Neural cell (in vitro differentiated cells): ENCODE results near the gene ISYNA1. TPM values are rescaled to one million over a fixed set of nuclear protein-coding genes. Genes with fewer than 3 reads are reported as not detected.

ENCODE experiments used
- H2AFZ ChIP-seq: fragments of 200-600, 300-800 bp; sonication (generic), shearing (Covaris generic); 2 replicates; pipeline ENCODE4 v1.6.0; 2014; ENCODE audit warnings: low read depth, mild to moderate bottlenecking, antibody characterized with exemption, low read length, moderate library complexity
- H3F3A ChIP-seq: fragments of 200-600 bp; shearing (Covaris generic); 2 replicates; pipeline ENCODE4 v1.6.1; 2016; ENCODE audit warnings: mild to moderate bottlenecking, moderate library complexity, mixed read lengths, antibody characterized with exemption, low read length; ENCODE audit not compliant: insufficient read depth, poor library complexity, severe bottlenecking
- H3K27ac ChIP-seq: fragments of 200-600, 300-800 bp; sonication (generic), shearing (Covaris generic); 2 replicates; pipeline ENCODE4 v1.5.1; 2014; ENCODE audit warnings: mild to moderate bottlenecking, low read length, moderate library complexity
- H3K27me3 ChIP-seq: fragments of 300-800, 200-600 bp; sonication (generic), shearing (Covaris generic); 2 replicates; pipeline ENCODE4 v1.6.0; 2014; ENCODE audit warnings: mild to moderate bottlenecking, low read depth, low read length, moderate library complexity; ENCODE audit not compliant: insufficient read depth
- H3K36me3 ChIP-seq: fragments of 300-800, 200-600 bp; sonication (generic), shearing (Covaris generic); 2 replicates; pipeline ENCODE4 v1.5.1; 2014; ENCODE audit warnings: mild to moderate bottlenecking, antibody characterized with exemption, low read length, moderate library complexity; ENCODE audit not compliant: insufficient read depth
- H3K4me2 ChIP-seq: fragments of 300-800, 200-600 bp; sonication (generic), shearing (Covaris generic); 2 replicates; pipeline ENCODE4 v1.6.0; 2014; ENCODE audit warnings: mild to moderate bottlenecking, low read length
- H3K4me3 ChIP-seq: fragments of 300-800, 200-600 bp; sonication (generic), shearing (Covaris generic); 2 replicates; pipeline ENCODE4 v1.5.1; 2014; ENCODE audit warnings: mild to moderate bottlenecking, low read length, moderate library complexity
- H3K79me2 ChIP-seq: fragments of 200-600 bp; shearing (Covaris generic); replicated peaks from 2 replicates; pipeline ENCODE4 v1.6.0; 2014; ENCODE audit warnings: mild to moderate bottlenecking, low read length, moderate library complexity; ENCODE audit not compliant: insufficient read depth
- H3K9ac ChIP-seq: fragments of 300-800, 200-600 bp; sonication (generic), shearing (Covaris generic); 2 replicates; pipeline ENCODE4 v1.6.1; 2016; ENCODE audit warnings: mild to moderate bottlenecking, low read length, mixed read lengths
- H3K9me2 ChIP-seq: fragments of 200-600 bp; shearing (Covaris generic); 2 replicates; pipeline ENCODE4 v1.6.1; 2016; ENCODE audit warnings: mild to moderate bottlenecking, low read length, mixed read lengths; ENCODE audit not compliant: insufficient read depth
- H3K9me3 ChIP-seq: fragments of 200-600, 300-800 bp; sonication (generic), shearing (Covaris generic); 2 replicates; pipeline ENCODE4 v1.6.1; 2016; ENCODE audit warnings: mild to moderate bottlenecking, mixed run types, low read length, moderate library complexity, mixed read lengths
- H4K20me1 ChIP-seq: fragments of 200-600 bp; shearing (Covaris generic); 2 replicates; pipeline ENCODE4 v1.6.1; 2016; ENCODE audit warnings: mild to moderate bottlenecking, mixed run types; ENCODE audit not compliant: insufficient read depth
- CTCF ChIP-seq: fragments of 450-650 bp; IDR thresholded peaks from 2 replicates; pipeline ENCODE4 v1.5.1; 2014; ENCODE audit warnings: antibody characterized with exemption, mild to moderate bottlenecking, moderate library complexity; ENCODE audit not compliant: poor library complexity, severe bottlenecking
- EP300 ChIP-seq: fragments of 450-650 bp; conservative IDR thresholded peaks from 2 replicates; pipeline ENCODE4 v1.6.1; 2014; ENCODE audit warnings: antibody characterized with exemption, mild to moderate bottlenecking, moderate library complexity; ENCODE audit not compliant: poor library complexity, severe bottlenecking
- EZH2 ChIP-seq: fragments of 200-600, 300-800 bp; shearing (Covaris generic), sonication (generic); IDR thresholded peaks from 2 replicates; pipeline ENCODE4 v1.6.1; 2014; ENCODE audit warnings: antibody characterized with exemption, low read length, borderline replicate concordance, mild to moderate bottlenecking; ENCODE audit not compliant: insufficient read depth, poor library complexity, severe bottlenecking
- MXI1 ChIP-seq: fragments of 450-650 bp; conservative IDR thresholded peaks from 2 replicates; pipeline ENCODE4 v1.6.1; 2014; ENCODE audit warnings: antibody characterized with exemption, mild to moderate bottlenecking; ENCODE audit not compliant: poor library complexity, severe bottlenecking
- POLR2AphosphoS5 ChIP-seq: IDR thresholded peaks from 2 replicates; pipeline ENCODE4 v1.6.1; 2012
- RAD21 ChIP-seq: fragments of 450-650 bp; conservative IDR thresholded peaks from 2 replicates; pipeline ENCODE4 v1.6.1; 2014; ENCODE audit warnings: antibody characterized with exemption, mild to moderate bottlenecking, moderate library complexity
- SMC3 ChIP-seq: fragments of 450-650 bp; conservative IDR thresholded peaks from 2 replicates; pipeline ENCODE4 v1.6.1; 2014; ENCODE audit warnings: antibody characterized with exemption, mild to moderate bottlenecking, moderate library complexity; ENCODE audit not compliant: poor library complexity
- TAF1 ChIP-seq: IDR thresholded peaks from 2 replicates; pipeline ENCODE4 v1.6.1; 2012; ENCODE audit warnings: low read depth
- polyA plus RNA-seq: library from polyadenylated mRNA; depleted of rRNA; stranded (reverse); fragments of >200 nt; gene quantifications from 2 replicates; pipeline ENCODE4 v1.2.3, GENCODE V29; 2014
- TF ChIP-seq, protein P1 (sequence below): IDR thresholded peaks from 2 replicates; pipeline ENCODE4 v1.6.1; 2012; ENCODE audit warnings: borderline replicate concordance

ISYNA1 gene
- polyA plus RNA-seq, 1 donor from 2014 or later, result 123 TPM

- H3F3A ChIP-seq, result peaks cover 3% of the 10 kb centered on the region
- H3K79me2 ChIP-seq, result peaks cover 6% of the 10 kb centered on the region
- H3K4me3 ChIP-seq, result no peak overlapping the region
- H2AFZ ChIP-seq, result no peak overlapping the region
- no peaks in the 10 kb centered on the region for H3K27me3 ChIP-seq
- H3K9me2 ChIP-seq, result no peaks in the 10 kb centered on the region
- H4K20me1 ChIP-seq, result no peaks in the 10 kb centered on the region
- TF ChIP-seq RAD21 (no peak), SMC3 (no peak), MXI1 (no peak), CTCF (no peak), EZH2 (no peak), EP300 (no peak), TAF1 (no peak), POLR2AphosphoS5 (no peak)
- TF ChIP-seq, protein P1, sequence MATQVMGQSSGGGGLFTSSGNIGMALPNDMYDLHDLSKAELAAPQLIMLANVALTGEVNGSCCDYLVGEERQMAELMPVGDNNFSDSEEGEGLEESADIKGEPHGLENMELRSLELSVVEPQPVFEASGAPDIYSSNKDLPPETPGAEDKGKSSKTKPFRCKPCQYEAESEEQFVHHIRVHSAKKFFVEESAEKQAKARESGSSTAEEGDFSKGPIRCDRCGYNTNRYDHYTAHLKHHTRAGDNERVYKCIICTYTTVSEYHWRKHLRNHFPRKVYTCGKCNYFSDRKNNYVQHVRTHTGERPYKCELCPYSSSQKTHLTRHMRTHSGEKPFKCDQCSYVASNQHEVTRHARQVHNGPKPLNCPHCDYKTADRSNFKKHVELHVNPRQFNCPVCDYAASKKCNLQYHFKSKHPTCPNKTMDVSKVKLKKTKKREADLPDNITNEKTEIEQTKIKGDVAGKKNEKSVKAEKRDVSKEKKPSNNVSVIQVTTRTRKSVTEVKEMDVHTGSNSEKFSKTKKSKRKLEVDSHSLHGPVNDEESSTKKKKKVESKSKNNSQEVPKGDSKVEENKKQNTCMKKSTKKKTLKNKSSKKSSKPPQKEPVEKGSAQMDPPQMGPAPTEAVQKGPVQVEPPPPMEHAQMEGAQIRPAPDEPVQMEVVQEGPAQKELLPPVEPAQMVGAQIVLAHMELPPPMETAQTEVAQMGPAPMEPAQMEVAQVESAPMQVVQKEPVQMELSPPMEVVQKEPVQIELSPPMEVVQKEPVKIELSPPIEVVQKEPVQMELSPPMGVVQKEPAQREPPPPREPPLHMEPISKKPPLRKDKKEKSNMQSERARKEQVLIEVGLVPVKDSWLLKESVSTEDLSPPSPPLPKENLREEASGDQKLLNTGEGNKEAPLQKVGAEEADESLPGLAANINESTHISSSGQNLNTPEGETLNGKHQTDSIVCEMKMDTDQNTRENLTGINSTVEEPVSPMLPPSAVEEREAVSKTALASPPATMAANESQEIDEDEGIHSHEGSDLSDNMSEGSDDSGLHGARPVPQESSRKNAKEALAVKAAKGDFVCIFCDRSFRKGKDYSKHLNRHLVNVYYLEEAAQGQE, result no peak
- peak overlapping the region; percentile 29 for H3K9ac ChIP-seq
- no peak overlapping the region for H3K27ac ChIP-seq
- H3K4me2 ChIP-seq, result no peak overlapping the region
- no peaks in the 10 kb centered on the region for H3K36me3 ChIP-seq
- H3K9me3 ChIP-seq, result no peaks in the 10 kb centered on the region
Measured at GRCh38 chr19:18415178-18415867, 22.6 kb downstream of the ISYNA1 start.

DNA sequence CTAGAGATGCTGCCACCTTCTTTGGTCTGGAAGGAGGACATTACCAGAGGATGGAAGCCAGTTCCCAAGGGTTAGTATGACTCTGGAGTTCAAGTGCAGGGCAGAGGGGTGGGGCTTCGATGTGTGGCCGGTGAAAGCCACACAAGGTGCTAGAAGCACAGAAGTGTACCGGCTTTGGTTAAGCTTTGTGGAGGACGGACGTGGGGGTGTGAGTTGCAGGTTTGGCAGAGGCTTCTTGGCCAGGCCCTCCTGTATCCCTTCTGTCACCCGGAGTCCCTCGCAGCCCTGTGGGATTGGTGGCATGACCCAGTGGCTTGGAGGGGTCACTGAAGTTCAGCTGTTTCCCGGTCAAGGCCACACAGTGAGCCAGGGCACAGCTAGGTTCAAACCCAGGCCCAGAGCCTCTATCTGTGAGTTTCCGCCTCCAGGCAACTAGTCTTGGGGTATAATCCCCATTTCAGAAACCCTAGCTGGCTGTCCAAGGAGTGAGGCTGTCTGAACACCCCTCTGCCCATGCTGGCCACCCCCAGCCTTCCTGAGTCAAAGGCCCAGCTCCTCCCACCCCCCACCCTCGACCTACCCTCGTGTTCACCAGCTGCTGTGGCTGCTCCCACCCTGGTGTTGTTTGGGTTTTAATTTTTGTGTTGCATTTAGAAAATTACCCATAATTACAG is 23.3 kb downstream of the ISYNA1 start:
- Histone ChIP-seq H3K9me3 (no peaks in the 10 kb centered on the region), H3K4me3 (no peak overlapping the region), H3F3A (peaks cover 3% of the 10 kb centered on the region), H3K9ac (peak overlapping the region; percentile 29), H2AFZ (no peak overlapping the region), H3K79me2 (no peaks in the 10 kb centered on the region), H4K20me1 (no peaks in the 10 kb centered on the region), H3K27me3 (no peaks in the 10 kb centered on the region), H3K4me2 (no peak overlapping the region), H3K27ac (no peak overlapping the region), H3K36me3 (no peaks in the 10 kb centered on the region), H3K9me2 (no peaks in the 10 kb centered on the region)
- TF ChIP-seq SMC3 (no peak), CTCF (no peak), EP300 (no peak), TAF1 (no peak), RAD21 (no peak), EZH2 (no peak), POLR2AphosphoS5 (no peak), MXI1 (no peak)
- TF ChIP-seq, protein P1, result no peak
